GM23338 (cell line): ENCODE data around the gene LYSMD4. TPM values are rescaled to one million over a fixed set of nuclear protein-coding genes. Genes with fewer than 3 reads are reported as not detected.

ENCODE experiments used
- ATAC-seq: fragments of 200-7000 bp; cut with Tn5 transposase; 3 replicates; pipeline ENCODE4 v1.9.1; 2020
- DNase-seq: peaks from one replicate; pipeline ENCODE4 v3.0.0-alpha.2; 2015; ENCODE audit warnings: low spot score
- H2AFZ ChIP-seq: fragments of 200-600 bp; sonication (generic); 2 replicates; pipeline ENCODE4 v1.8.0; 2016; ENCODE audit warnings: antibody characterized with exemption, mild to moderate bottlenecking, moderate library complexity
- H3F3A ChIP-seq: fragments of 200-600 bp; sonication (generic); replicated peaks from 2 replicates; pipeline ENCODE4 v1.8.0; 2017; ENCODE audit warnings: antibody characterized with exemption, mixed run types, low read depth
- H3K27ac ChIP-seq: fragments of 200-600 bp; sonication (generic); 2 replicates; pipeline ENCODE4 v1.6.1; 2016; ENCODE audit warnings: low read depth
- H3K27me3 ChIP-seq: fragments of 200-600 bp; sonication (generic); 2 replicates; pipeline ENCODE4 v1.8.0; 2016; ENCODE audit warnings: mild to moderate bottlenecking, mixed run types, moderate library complexity; ENCODE audit not compliant: insufficient read depth
- H3K36me3 ChIP-seq: fragments of 200-600 bp; sonication (generic); 2 replicates; pipeline ENCODE4 v1.8.0; 2016; ENCODE audit warnings: mild to moderate bottlenecking; ENCODE audit not compliant: insufficient read depth
- H3K4me1 ChIP-seq: fragments of 200-600 bp; sonication (generic); 2 replicates; pipeline ENCODE4 v1.8.0; 2016; ENCODE audit warnings: mild to moderate bottlenecking, moderate library complexity; ENCODE audit not compliant: insufficient read depth
- H3K4me2 ChIP-seq: fragments of 200-600 bp; sonication (generic); 2 replicates; pipeline ENCODE4 v1.7.1; 2017; ENCODE audit warnings: mixed run types
- H3K4me3 ChIP-seq: fragments of 200-600 bp; sonication (generic); 2 replicates; pipeline ENCODE4 v1.6.1; 2016; ENCODE audit warnings: mixed run types
- H3K79me2 ChIP-seq: fragments of 200-600 bp; sonication (generic); replicated peaks from 2 replicates; pipeline ENCODE4 v1.8.0; 2017; ENCODE audit warnings: mild to moderate bottlenecking; ENCODE audit not compliant: insufficient read depth
- H3K9me2 ChIP-seq: fragments of 200-600 bp; sonication (generic); 2 replicates; pipeline ENCODE4 v1.8.0; 2017; ENCODE audit not compliant: insufficient read depth
- H4K20me1 ChIP-seq: fragments of 200-600 bp; sonication (generic); replicated peaks from 2 replicates; pipeline ENCODE4 v1.8.0; 2017; ENCODE audit warnings: mild to moderate bottlenecking; ENCODE audit not compliant: insufficient read depth
- H3K27ac Mint-ChIP-seq: 2 replicates; pipeline ENCODE4 v1.8.0; 2020; ENCODE audit warnings: inconsistent platforms, mild to moderate bottlenecking, moderate library complexity, mixed read lengths
- H3K27me3 Mint-ChIP-seq: 3 replicates; pipeline ENCODE4 v1.8.0; 2022; ENCODE audit warnings: low read depth, mild to moderate bottlenecking, moderate library complexity, mixed read lengths, inconsistent platforms; ENCODE audit not compliant: insufficient read depth, poor library complexity
- H3K36me3 Mint-ChIP-seq: 3 replicates; pipeline ENCODE4 v1.8.0; 2021; ENCODE audit warnings: low read depth, mild to moderate bottlenecking, inconsistent platforms, moderate library complexity, mixed read lengths
- H3K4me1 Mint-ChIP-seq: 3 replicates; pipeline ENCODE4 v1.8.0; 2020; ENCODE audit warnings: mild to moderate bottlenecking, inconsistent platforms, mixed read lengths
- H3K4me3 Mint-ChIP-seq: 3 replicates; pipeline ENCODE4 v1.8.0; 2021; ENCODE audit warnings: moderate library complexity, mild to moderate bottlenecking, inconsistent platforms, mixed read lengths
- H3K9me3 Mint-ChIP-seq: 3 replicates; pipeline ENCODE4 v1.8.0; 2020; ENCODE audit warnings: moderate library complexity, mild to moderate bottlenecking, inconsistent platforms, mixed read lengths
- CREB1 ChIP-seq: fragments of 250-450 bp; sonication (Bioruptor Pico); IDR thresholded peaks from 2 replicates; pipeline ENCODE4 v1.5.0; 2020; ENCODE audit warnings: low read depth, mild to moderate bottlenecking, moderate library complexity
- EZH2 ChIP-seq: fragments of 200-600 bp; sonication (generic); IDR thresholded peaks from one replicate; pipeline ENCODE4 v1.8.0; 2017; ENCODE audit warnings: antibody characterized with exemption, mild to moderate bottlenecking, low read depth; ENCODE audit not compliant: unreplicated experiment
- EZH2phosphoT487 ChIP-seq: fragments of 200-600 bp; sonication (generic); IDR thresholded peaks from one replicate; pipeline ENCODE4 v1.8.1; 2018; ENCODE audit warnings: antibody characterized with exemption; ENCODE audit not compliant: unreplicated experiment
- JUNB ChIP-seq: IDR thresholded peaks from one replicate; pipeline ENCODE4 v1.6.1; 2016; ENCODE audit warnings: antibody characterized with exemption; ENCODE audit not compliant: unreplicated experiment
- NANOG ChIP-seq: IDR thresholded peaks from 2 replicates; pipeline ENCODE4 v1.6.1; 2016; ENCODE audit warnings: antibody characterized with exemption, borderline replicate concordance
- POLR2AphosphoS5 ChIP-seq: IDR thresholded peaks from 2 replicates; pipeline ENCODE4 v1.6.1; 2016; ENCODE audit warnings: antibody characterized with exemption, low read depth
- STAT1 ChIP-seq: IDR thresholded peaks from one replicate; pipeline ENCODE4 v1.6.1; 2016; ENCODE audit warnings: antibody characterized with exemption; ENCODE audit not compliant: unreplicated experiment
- ZNF114 ChIP-seq: fragments of 250-450 bp; sonication (Bioruptor Pico); IDR thresholded peaks from 2 replicates; pipeline ENCODE4 v1.5.0; 2020; ENCODE audit warnings: mild to moderate bottlenecking, moderate library complexity
- ZNF331 ChIP-seq: fragments of 250-450 bp; sonication (Bioruptor Pico); IDR thresholded peaks from 2 replicates; pipeline ENCODE4 v1.5.0; 2020; ENCODE audit warnings: low read depth, mild to moderate bottlenecking, moderate library complexity
- polyA plus RNA-seq: library from polyadenylated mRNA; unstranded; fragments of >200 nt; fragmentation: Nextera tagmentation; extraction: Ambion mirVana; gene quantifications from 2 replicates; pipeline ENCODE4 v1.2.1, GENCODE V29; 2016
- total RNA-seq: library from RNA; depleted of rRNA; stranded (reverse); fragments of >200 nt; shearing (Covaris generic); gene quantifications from 2 replicates; pipeline ENCODE4 v1.2.3, GENCODE V29; 2014
- TF ChIP-seq, protein P1 (sequence below), 2 experiments: fragments of 200-600 bp in 1 of 2; sonication (generic) in 1 of 2; conservative IDR thresholded peaks; 2 replicates each; pipeline versions ENCODE4 v1.5.1 to v1.6.1; 2016 to 2017; ENCODE audit warnings: antibody characterized with exemption in 2 of 2, low read depth in 2 of 2, mild to moderate bottlenecking in 2 of 2, moderate library complexity in 1 of 2
- TF ChIP-seq, protein P2 (sequence below): fragments of 250-450 bp; sonication (Bioruptor Pico); IDR thresholded peaks from 2 replicates; pipeline ENCODE4 v1.5.0; 2020; ENCODE audit warnings: mild to moderate bottlenecking, moderate library complexity
- TF ChIP-seq, protein P3 (sequence below): IDR thresholded peaks from 2 replicates; pipeline ENCODE4 v1.6.1; 2016; ENCODE audit warnings: antibody characterized with exemption
- TF ChIP-seq, protein P4 (sequence below): IDR thresholded peaks from one replicate; pipeline ENCODE4 v1.6.1; 2018; ENCODE audit warnings: antibody characterized with exemption; ENCODE audit not compliant: unreplicated experiment

Gene LYSMD4
- total and polyA plus RNA-seq, 2 experiments from 2014 or later = 7.5 to 23.8 TPM

DNA sequence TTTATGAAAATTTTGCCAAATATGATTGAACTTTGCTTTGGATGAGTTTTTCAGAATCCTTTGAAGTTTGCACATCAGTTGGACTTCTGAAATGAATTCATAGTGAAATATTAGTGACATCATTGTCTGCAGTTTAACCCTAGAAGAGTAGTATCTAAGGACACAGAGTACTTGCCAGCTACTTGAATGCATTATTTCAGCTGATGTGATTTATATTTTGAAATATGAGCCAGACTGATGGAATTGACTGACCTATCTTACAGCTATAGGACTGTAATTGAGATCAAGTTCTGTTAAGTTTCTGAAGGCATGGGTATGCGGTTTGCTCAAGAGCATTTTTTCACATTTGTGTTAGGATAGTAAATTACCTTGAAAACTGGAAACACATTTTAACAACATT, 51.2 kb downstream of the LYSMD4 start:
- Histone ChIP-seq H3K4me3 (no peak overlapping the region), H3K79me2 (peaks cover 13% of the 10 kb centered on the region; the same call in 1 of the 2 replicates), H3K9me2 (no peaks in the 10 kb centered on the region), H4K20me1 (0 out of 2 replicates have a peak, but pooled peaks cover 4% of the 10 kb centered on the region), H2AFZ (no peak overlapping the region), H3K36me3 (peaks cover 3% of the 10 kb centered on the region; the same call in 1 of the 2 replicates), H3K27ac (no peak overlapping the region), H3K4me2 (no peak overlapping the region), H3F3A (no peaks in the 10 kb centered on the region), H3K4me1 (no peaks in the 10 kb centered on the region), H3K27me3 (no peaks in the 10 kb centered on the region)
- no peak for TF ChIP-seq ZNF331 (CRISPR knock-in tag)
- TF ChIP-seq STAT1 = no peak
- TF ChIP-seq, protein P1, sequence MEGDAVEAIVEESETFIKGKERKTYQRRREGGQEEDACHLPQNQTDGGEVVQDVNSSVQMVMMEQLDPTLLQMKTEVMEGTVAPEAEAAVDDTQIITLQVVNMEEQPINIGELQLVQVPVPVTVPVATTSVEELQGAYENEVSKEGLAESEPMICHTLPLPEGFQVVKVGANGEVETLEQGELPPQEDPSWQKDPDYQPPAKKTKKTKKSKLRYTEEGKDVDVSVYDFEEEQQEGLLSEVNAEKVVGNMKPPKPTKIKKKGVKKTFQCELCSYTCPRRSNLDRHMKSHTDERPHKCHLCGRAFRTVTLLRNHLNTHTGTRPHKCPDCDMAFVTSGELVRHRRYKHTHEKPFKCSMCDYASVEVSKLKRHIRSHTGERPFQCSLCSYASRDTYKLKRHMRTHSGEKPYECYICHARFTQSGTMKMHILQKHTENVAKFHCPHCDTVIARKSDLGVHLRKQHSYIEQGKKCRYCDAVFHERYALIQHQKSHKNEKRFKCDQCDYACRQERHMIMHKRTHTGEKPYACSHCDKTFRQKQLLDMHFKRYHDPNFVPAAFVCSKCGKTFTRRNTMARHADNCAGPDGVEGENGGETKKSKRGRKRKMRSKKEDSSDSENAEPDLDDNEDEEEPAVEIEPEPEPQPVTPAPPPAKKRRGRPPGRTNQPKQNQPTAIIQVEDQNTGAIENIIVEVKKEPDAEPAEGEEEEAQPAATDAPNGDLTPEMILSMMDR (conservative IDR thresholded peaks at IDR 0.05; ENCODE audit: low read depth in 2 of 2) = no peak
- TF ChIP-seq, protein P2, sequence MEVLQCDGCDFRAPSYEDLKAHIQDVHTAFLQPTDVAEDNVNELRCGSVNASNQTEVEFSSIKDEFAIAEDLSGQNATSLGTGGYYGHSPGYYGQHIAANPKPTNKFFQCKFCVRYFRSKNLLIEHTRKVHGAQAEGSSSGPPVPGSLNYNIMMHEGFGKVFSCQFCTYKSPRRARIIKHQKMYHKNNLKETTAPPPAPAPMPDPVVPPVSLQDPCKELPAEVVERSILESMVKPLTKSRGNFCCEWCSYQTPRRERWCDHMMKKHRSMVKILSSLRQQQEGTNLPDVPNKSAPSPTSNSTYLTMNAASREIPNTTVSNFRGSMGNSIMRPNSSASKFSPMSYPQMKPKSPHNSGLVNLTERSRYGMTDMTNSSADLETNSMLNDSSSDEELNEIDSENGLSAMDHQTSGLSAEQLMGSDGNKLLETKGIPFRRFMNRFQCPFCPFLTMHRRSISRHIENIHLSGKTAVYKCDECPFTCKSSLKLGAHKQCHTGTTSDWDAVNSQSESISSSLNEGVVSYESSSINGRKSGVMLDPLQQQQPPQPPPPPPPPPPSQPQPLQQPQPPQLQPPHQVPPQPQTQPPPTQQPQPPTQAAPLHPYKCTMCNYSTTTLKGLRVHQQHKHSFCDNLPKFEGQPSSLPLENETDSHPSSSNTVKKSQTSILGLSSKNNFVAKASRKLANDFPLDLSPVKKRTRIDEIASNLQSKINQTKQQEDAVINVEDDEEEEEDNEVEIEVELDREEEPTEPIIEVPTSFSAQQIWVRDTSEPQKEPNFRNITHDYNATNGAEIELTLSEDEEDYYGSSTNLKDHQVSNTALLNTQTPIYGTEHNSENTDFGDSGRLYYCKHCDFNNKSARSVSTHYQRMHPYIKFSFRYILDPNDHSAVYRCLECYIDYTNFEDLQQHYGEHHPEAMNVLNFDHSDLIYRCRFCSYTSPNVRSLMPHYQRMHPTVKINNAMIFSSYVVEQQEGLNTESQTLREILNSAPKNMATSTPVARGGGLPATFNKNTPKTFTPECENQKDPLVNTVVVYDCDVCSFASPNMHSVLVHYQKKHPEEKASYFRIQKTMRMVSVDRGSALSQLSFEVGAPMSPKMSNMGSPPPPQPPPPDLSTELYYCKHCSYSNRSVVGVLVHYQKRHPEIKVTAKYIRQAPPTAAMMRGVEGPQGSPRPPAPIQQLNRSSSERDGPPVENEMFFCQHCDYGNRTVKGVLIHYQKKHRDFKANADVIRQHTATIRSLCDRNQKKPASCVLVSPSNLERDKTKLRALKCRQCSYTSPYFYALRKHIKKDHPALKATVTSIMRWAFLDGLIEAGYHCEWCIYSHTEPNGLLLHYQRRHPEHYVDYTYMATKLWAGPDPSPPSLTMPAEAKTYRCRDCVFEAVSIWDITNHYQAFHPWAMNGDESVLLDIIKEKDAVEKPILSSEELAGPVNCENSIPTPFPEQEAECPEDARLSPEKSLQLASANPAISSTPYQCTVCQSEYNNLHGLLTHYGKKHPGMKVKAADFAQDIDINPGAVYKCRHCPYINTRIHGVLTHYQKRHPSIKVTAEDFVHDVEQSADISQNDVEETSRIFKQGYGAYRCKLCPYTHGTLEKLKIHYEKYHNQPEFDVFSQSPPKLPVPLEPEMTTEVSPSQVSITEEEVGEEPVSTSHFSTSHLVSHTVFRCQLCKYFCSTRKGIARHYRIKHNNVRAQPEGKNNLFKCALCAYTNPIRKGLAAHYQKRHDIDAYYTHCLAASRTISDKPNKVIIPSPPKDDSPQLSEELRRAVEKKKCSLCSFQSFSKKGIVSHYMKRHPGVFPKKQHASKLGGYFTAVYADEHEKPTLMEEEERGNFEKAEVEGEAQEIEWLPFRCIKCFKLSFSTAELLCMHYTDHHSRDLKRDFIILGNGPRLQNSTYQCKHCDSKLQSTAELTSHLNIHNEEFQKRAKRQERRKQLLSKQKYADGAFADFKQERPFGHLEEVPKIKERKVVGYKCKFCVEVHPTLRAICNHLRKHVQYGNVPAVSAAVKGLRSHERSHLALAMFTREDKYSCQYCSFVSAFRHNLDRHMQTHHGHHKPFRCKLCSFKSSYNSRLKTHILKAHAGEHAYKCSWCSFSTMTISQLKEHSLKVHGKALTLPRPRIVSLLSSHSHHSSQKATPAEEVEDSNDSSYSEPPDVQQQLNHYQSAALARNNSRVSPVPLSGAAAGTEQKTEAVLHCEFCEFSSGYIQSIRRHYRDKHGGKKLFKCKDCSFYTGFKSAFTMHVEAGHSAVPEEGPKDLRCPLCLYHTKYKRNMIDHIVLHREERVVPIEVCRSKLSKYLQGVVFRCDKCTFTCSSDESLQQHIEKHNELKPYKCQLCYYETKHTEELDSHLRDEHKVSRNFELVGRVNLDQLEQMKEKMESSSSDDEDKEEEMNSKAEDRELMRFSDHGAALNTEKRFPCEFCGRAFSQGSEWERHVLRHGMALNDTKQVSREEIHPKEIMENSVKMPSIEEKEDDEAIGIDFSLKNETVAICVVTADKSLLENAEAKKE (CRISPR knock-in tag) = no peak
- TF ChIP-seq EZH2phosphoT487 = no peak
- TF ChIP-seq JUNB = no peak
- TF ChIP-seq, protein P3, sequence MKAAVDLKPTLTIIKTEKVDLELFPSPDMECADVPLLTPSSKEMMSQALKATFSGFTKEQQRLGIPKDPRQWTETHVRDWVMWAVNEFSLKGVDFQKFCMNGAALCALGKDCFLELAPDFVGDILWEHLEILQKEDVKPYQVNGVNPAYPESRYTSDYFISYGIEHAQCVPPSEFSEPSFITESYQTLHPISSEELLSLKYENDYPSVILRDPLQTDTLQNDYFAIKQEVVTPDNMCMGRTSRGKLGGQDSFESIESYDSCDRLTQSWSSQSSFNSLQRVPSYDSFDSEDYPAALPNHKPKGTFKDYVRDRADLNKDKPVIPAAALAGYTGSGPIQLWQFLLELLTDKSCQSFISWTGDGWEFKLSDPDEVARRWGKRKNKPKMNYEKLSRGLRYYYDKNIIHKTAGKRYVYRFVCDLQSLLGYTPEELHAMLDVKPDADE = no peak
- TF ChIP-seq ZNF114 = no peak
- TF ChIP-seq POLR2AphosphoS5 = no peak
- TF ChIP-seq, protein P4, sequence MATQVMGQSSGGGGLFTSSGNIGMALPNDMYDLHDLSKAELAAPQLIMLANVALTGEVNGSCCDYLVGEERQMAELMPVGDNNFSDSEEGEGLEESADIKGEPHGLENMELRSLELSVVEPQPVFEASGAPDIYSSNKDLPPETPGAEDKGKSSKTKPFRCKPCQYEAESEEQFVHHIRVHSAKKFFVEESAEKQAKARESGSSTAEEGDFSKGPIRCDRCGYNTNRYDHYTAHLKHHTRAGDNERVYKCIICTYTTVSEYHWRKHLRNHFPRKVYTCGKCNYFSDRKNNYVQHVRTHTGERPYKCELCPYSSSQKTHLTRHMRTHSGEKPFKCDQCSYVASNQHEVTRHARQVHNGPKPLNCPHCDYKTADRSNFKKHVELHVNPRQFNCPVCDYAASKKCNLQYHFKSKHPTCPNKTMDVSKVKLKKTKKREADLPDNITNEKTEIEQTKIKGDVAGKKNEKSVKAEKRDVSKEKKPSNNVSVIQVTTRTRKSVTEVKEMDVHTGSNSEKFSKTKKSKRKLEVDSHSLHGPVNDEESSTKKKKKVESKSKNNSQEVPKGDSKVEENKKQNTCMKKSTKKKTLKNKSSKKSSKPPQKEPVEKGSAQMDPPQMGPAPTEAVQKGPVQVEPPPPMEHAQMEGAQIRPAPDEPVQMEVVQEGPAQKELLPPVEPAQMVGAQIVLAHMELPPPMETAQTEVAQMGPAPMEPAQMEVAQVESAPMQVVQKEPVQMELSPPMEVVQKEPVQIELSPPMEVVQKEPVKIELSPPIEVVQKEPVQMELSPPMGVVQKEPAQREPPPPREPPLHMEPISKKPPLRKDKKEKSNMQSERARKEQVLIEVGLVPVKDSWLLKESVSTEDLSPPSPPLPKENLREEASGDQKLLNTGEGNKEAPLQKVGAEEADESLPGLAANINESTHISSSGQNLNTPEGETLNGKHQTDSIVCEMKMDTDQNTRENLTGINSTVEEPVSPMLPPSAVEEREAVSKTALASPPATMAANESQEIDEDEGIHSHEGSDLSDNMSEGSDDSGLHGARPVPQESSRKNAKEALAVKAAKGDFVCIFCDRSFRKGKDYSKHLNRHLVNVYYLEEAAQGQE = no peak
- no peak for TF ChIP-seq NANOG
- TF ChIP-seq EZH2 = no peak
- no peak for TF ChIP-seq CREB1
- ATAC-seq (no peak), DNase-seq (no peak)
- peaks cover 12% of the 10 kb centered on the region; the same call in 2 of the 3 replicates for H3K9me3 Mint-ChIP-seq
- no peaks in the 10 kb centered on the region for H3K27me3 Mint-ChIP-seq
- H3K36me3 Mint-ChIP-seq = peaks cover 35% of the 10 kb centered on the region
- no peak overlapping the region for H3K4me3 Mint-ChIP-seq
- no peak overlapping the region for H3K27ac Mint-ChIP-seq
- no peaks in the 10 kb centered on the region for H3K4me1 Mint-ChIP-seq
